Naive thymus-derived CD4-positive, alpha-beta T cell (primary cell): Measurements from ENCODE around the gene SLCO3A1. TPM values are rescaled to one million over a fixed set of nuclear protein-coding genes. Genes with fewer than 3 reads are reported as not detected.

Experiments
- ATAC-seq: fragments of 150-1000 bp; cut with Tn5 transposase; 2 replicates; pipeline ENCODE4 v1.10.0; 2021; ENCODE audit warnings: mild to moderate bottlenecking, moderate library complexity
- CTCF ChIA-PET: fragments of 350-600 bp; sonication (Branson Sonifier 250); formaldehyde crosslinking; loops from one replicate; lab custom pipeline; 2021; ENCODE audit warnings: antibody characterized with exemption; lab: Charles Lee
- POLR2A ChIA-PET: fragments of 350-600 bp; sonication (Branson Sonifier 250); formaldehyde crosslinking; loops from one replicate; lab custom pipeline; 2021; ENCODE audit warnings: antibody characterized with exemption, inconsistent platforms; lab: Charles Lee
- DNase-seq, 9 donors: peaks; one replicate each; pipeline versions ENCODE4 v3.0.0 to v3.0.0-alpha.2; 2020 to 2022; ENCODE audit warnings: mixed read lengths in 1 of 9
- H3K27ac ChIP-seq: one replicate; pipeline ENCODE4 v1.7.0; 2013; ENCODE audit warnings: mild to moderate bottlenecking, low read depth, low read length, moderate library complexity
- H3K27me3 ChIP-seq, 2 donors: one replicate each; pipeline ENCODE4 v1.7.0; 2013; ENCODE audit warnings: low read length in 2 of 2, mild to moderate bottlenecking in 2 of 2, moderate library complexity in 2 of 2; ENCODE audit not compliant: control insufficient read depth in 2 of 2, insufficient read depth in 2 of 2
- H3K36me3 ChIP-seq, 3 experiments: 1 replicate in 2 of 3; 2 replicates in 1 of 3; pipeline ENCODE4 v1.7.0; 2013; ENCODE audit warnings: low read length in 3 of 3, mild to moderate bottlenecking in 3 of 3, moderate library complexity in 1 of 3; ENCODE audit not compliant: insufficient read depth in 3 of 3, control insufficient read depth in 2 of 3
- H3K4me1 ChIP-seq, 2 donors: one replicate each; pipeline ENCODE4 v1.7.0; 2013; ENCODE audit warnings: low read length in 2 of 2, mild to moderate bottlenecking in 2 of 2, moderate library complexity in 1 of 2; ENCODE audit not compliant: control insufficient read depth in 2 of 2, insufficient read depth in 2 of 2
- H3K4me3 ChIP-seq: 2 replicates; pipeline ENCODE4 v1.7.0; 2013; ENCODE audit warnings: mild to moderate bottlenecking, low read length
- H3K9me3 ChIP-seq, 3 experiments: 1 replicate in 2 of 3; 2 replicates in 1 of 3; pipeline ENCODE4 v1.7.0; 2013; ENCODE audit warnings: low read length in 3 of 3; ENCODE audit not compliant: control insufficient read depth in 2 of 3
- H3K27ac Mint-ChIP-seq, 9 donors: one replicate each; pipeline ENCODE4 v1.8.0; 2020 to 2022; ENCODE audit warnings: mixed read lengths in 9 of 9, mild to moderate bottlenecking in 8 of 9, moderate library complexity in 5 of 9, inconsistent platforms in 2 of 9
- H3K27me3 Mint-ChIP-seq, 5 donors: one replicate each; pipeline ENCODE4 v1.8.0; 2021 to 2022; ENCODE audit warnings: mixed read lengths in 5 of 5, mild to moderate bottlenecking in 1 of 5
- H3K36me3 Mint-ChIP-seq, 5 donors: one replicate each; pipeline ENCODE4 v1.8.0; 2020 to 2022; ENCODE audit warnings: mixed read lengths in 5 of 5, mild to moderate bottlenecking in 3 of 5, inconsistent platforms in 1 of 5
- H3K4me1 Mint-ChIP-seq, 7 donors: one replicate each; pipeline ENCODE4 v1.8.0; 2020 to 2022; ENCODE audit warnings: mixed read lengths in 7 of 7, mild to moderate bottlenecking in 3 of 7, inconsistent platforms in 1 of 7
- H3K4me3 Mint-ChIP-seq, 10 donors: one replicate each; pipeline ENCODE4 v1.8.0; 2020 to 2022; ENCODE audit warnings: mild to moderate bottlenecking in 10 of 10, mixed read lengths in 10 of 10, moderate library complexity in 6 of 10, inconsistent platforms in 2 of 10
- H3K9me3 Mint-ChIP-seq, 11 donors: one replicate each; pipeline ENCODE4 v1.8.0; 2020 to 2022; ENCODE audit warnings: mixed read lengths in 11 of 11, mild to moderate bottlenecking in 4 of 11, inconsistent platforms in 1 of 11, moderate library complexity in 1 of 11
- intact Hi-C, 2 donors: fragments of 100-400 bp; cut with micrococcal nuclease; formaldehyde crosslinking; loops; one replicate each; pipeline ENCODE4 v1.15.1; 2023
- polyA plus RNA-seq, 2 donors: library from polyadenylated mRNA; unstranded; fragments of 300-500 nt; fragmentation: Illumina TruSeq; gene quantifications; one replicate each; pipeline ENCODE4 v1.2.3, GENCODE V29; 2021
- total RNA-seq, 6 experiments: library from RNA in 5 of 6; stranded (reverse) in 5 of 6; gene quantifications; 1 replicate in 5 of 6; 2 replicates in 1 of 6; pipeline ENCODE4 v1.2.3 and lab custom pipeline; 2021 to 2026

Gene SLCO3A1
- total and polyA plus RNA-seq, 7 experiments from 2014 or later: 15.4 to 69.1 (median 24.3) TPM

DNA sequence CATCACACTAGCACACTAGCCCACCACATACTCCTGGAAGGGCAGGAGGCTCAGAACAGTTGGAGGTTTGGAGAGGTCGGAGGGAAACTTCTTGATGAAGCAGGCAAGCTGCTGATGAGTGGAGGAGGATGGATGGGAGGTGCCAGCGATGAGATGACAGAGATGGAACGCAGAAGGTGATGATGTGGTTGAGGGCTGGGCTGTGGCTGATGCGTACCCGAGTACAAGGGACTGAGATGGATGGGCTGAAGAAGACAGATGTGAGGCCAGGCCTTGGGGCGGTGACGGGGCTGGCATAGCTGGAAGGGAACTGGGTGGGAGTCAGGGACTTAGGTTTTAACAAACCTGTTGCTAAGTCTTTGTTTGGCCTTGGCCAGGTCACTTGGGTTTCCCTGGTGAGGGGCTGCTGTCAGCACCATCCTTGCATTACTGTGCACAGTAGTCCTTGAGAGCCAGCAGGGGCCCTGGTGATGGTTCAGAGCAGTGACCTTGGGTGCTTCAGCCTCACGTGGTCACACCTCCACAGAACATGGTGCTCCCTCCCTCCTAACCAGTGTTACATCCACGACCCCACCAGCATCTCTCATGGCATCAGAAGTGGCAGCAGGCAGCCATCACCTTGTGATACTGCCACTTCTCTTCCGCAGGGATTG lies 164.5 kb downstream of the SLCO3A1 start:
- intact Hi-C loops: no loop called here
- H3K36me3 ChIP-seq: no peaks in the 10 kb centered on the region
- DNase-seq: no peak
- H3K36me3 Mint-ChIP-seq: peaks cover 0 to 8% (median 2%) of the 10 kb centered on the region in 5 donors
- ChIA-PET CTCF (no interaction called here), POLR2A (no interaction called here)
- H3K9me3 Mint-ChIP-seq: no peaks in the 10 kb centered on the region
- no peaks in the 10 kb centered on the region for H3K27me3 ChIP-seq
- ATAC-seq: no peak
- peaks cover 0 to 79% (median 48%) of the 10 kb centered on the region in 7 donors for H3K4me1 Mint-ChIP-seq
- no peaks in the 10 kb centered on the region for H3K27me3 Mint-ChIP-seq
- no peak overlapping the region for H3K4me3 ChIP-seq
- no peaks in the 10 kb centered on the region for H3K9me3 ChIP-seq
- H3K27ac ChIP-seq: no peak overlapping the region
- H3K27ac Mint-ChIP-seq: peak overlapping the region in 1 of 9 donors; percentile 36
- H3K4me1 ChIP-seq: peaks cover 0 to 19% of the 10 kb centered on the region in 2 donors
- H3K4me3 Mint-ChIP-seq: no peak overlapping the region

DNA sequence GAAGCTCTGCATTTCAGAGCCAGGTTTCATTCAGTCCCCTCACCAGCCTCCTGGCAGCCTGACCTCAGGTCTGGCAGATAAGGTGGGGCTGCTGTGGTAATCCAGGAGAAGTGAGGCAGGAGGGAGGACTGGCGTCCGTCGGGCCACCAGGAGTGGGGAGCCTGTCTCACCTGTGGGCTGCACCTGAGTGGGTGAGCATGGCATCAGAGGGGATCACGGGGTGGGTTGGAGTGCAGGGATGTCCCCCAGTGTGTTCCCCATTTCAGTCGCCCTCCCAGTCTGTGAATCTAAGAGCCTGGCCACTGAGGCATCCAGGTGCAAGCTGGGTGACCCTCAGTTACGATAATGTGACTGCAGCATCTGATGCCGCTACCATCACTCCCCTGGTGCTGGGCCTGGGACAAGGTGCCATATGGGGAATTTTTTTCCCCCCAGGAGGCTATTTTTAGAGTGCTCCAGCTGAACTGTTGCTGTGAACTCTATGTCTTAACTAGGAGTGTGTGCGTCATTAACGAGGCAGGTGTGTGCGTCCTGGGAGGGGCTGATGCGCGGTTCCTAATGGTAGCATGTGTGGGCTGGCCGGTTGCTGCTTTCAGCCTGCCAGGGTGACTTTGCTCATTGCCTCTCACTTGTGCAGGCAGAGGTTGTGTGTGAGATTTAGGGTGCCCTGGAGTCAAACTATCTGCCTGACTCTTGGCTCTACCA lies 165.2 kb downstream of the SLCO3A1 start:
- Histone ChIP-seq H3K4me3 (no peak overlapping the region), H3K27me3 (no peaks in the 10 kb centered on the region), H3K9me3 (no peaks in the 10 kb centered on the region), H3K27ac (no peak overlapping the region), H3K36me3 (no peaks in the 10 kb centered on the region), H3K4me1 (peaks cover 0 to 19% of the 10 kb centered on the region in 2 donors)
- ChIA-PET POLR2A (no interaction called here), CTCF (no interaction called here)
- peak overlapping the region in 1 of 9 donors; percentile 8 for H3K27ac Mint-ChIP-seq
- H3K27me3 Mint-ChIP-seq: no peaks in the 10 kb centered on the region
- DNase-seq: no peak
- intact Hi-C loops: no loop called here
- no peaks in the 10 kb centered on the region for H3K9me3 Mint-ChIP-seq
- peaks cover 0 to 76% (median 48%) of the 10 kb centered on the region in 7 donors for H3K4me1 Mint-ChIP-seq
- no peak overlapping the region for H3K4me3 Mint-ChIP-seq
- ATAC-seq: no peak
- H3K36me3 Mint-ChIP-seq: peaks cover 0 to 8% (median 2%) of the 10 kb centered on the region in 5 donors

DNA sequence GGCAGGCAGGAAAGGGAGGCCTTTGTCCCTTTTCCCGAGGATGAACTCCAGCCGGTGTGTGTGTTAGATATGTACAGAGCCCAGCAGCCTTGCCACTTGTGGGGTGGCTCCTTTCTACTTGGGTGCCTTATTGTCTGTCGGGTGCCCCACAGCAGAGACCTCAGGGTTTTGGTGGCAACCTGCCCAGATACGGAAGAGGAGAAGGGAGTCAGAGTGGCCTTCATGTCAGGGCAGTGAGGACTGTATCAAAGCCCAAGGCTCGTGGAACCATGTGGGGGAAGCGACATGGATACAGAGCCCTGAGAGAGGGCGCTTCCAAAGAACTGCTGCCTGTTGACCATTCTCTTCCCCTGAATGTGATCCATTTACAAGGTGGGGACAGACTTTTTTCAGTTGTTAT lies 166.2 kb downstream of the SLCO3A1 start:
- DNase-seq (no peak), ATAC-seq (no peak)
- Histone ChIP-seq H3K27me3 (no peaks in the 10 kb centered on the region), H3K36me3 (no peaks in the 10 kb centered on the region), H3K4me3 (no peak overlapping the region), H3K4me1 (peaks cover 0 to 19% of the 10 kb centered on the region in 2 donors), H3K9me3 (no peaks in the 10 kb centered on the region), H3K27ac (no peak overlapping the region)
- Mint-ChIP-seq H3K36me3 (peaks cover 0 to 10% (median 0%) of the 10 kb centered on the region in 5 donors), H3K27ac (no peak overlapping the region), H3K27me3 (no peaks in the 10 kb centered on the region), H3K4me1 (peaks cover 0 to 76% (median 48%) of the 10 kb centered on the region in 7 donors), H3K4me3 (no peak overlapping the region), H3K9me3 (no peaks in the 10 kb centered on the region)
- intact Hi-C loops: no loop called here
- CTCF ChIA-PET: no interaction called here
- POLR2A ChIA-PET: no interaction called here

DNA sequence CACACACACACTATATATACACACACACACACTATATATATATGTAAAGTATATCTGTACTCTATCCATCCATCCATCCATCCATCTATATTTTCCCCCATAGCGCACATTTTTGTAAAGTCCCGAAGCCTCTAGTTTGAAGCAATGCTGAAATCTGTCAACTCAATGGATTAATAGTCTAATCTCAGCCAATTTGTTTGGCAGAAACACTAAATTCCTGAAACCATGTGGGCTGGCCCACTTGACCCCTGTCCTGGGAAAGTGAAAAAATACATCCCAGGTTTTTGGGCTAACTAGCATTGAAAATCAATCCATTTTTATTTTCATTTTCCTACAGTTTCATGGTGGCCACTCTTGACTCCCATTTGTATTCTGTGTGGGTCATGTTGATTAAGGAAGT lies 166.7 kb downstream of the SLCO3A1 start:
- Mint-ChIP-seq H3K27ac (no peak overlapping the region), H3K4me3 (no peak overlapping the region), H3K36me3 (peaks cover 0 to 13% (median 0%) of the 10 kb centered on the region in 5 donors), H3K9me3 (no peaks in the 10 kb centered on the region), H3K4me1 (peaks cover 0 to 71% (median 50%) of the 10 kb centered on the region in 7 donors), H3K27me3 (no peaks in the 10 kb centered on the region)
- ATAC-seq (no peak), DNase-seq (no peak)
- Histone ChIP-seq H3K27me3 (no peaks in the 10 kb centered on the region), H3K9me3 (no peaks in the 10 kb centered on the region), H3K4me1 (peaks cover 0 to 19% of the 10 kb centered on the region in 2 donors), H3K4me3 (no peak overlapping the region), H3K27ac (no peak overlapping the region), H3K36me3 (no peaks in the 10 kb centered on the region)
- ChIA-PET POLR2A (no interaction called here), CTCF (no interaction called here)
- intact Hi-C loops: no loop called here

DNA sequence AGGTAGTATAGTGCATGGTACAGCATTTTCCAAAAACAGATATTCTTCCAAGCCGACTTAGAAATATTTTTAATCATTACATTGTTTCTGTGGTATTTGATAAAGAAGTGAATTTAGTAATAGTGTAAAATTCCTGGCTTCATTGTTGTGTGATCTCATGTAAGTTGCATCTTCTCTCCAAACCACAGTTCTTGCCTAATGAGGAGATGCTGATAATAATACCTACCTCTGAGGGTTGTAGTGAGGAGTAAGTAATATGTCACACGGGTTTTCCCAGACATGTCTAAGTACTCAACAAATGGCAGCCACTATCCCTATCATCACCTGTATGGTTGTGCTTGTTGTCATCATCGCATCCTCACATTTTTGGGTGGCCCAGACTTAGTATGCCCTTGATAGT lies 167.3 kb downstream of the SLCO3A1 start:
- Histone ChIP-seq H3K27ac (no peak overlapping the region), H3K36me3 (no peaks in the 10 kb centered on the region), H3K9me3 (no peaks in the 10 kb centered on the region), H3K4me3 (no peak overlapping the region), H3K27me3 (no peaks in the 10 kb centered on the region), H3K4me1 (peaks cover 0 to 19% of the 10 kb centered on the region in 2 donors)
- no peak for ATAC-seq
- intact Hi-C loops: no loop called here
- ChIA-PET CTCF (no interaction called here), POLR2A (no interaction called here)
- H3K4me3 Mint-ChIP-seq: no peak overlapping the region
- peaks cover 0 to 16% (median 0%) of the 10 kb centered on the region in 5 donors for H3K36me3 Mint-ChIP-seq
- no peak for DNase-seq
- no peaks in the 10 kb centered on the region for H3K9me3 Mint-ChIP-seq
- no peak overlapping the region for H3K27ac Mint-ChIP-seq
- H3K4me1 Mint-ChIP-seq: peaks cover 0 to 65% (median 46%) of the 10 kb centered on the region in 7 donors
- H3K27me3 Mint-ChIP-seq: no peaks in the 10 kb centered on the region

DNA sequence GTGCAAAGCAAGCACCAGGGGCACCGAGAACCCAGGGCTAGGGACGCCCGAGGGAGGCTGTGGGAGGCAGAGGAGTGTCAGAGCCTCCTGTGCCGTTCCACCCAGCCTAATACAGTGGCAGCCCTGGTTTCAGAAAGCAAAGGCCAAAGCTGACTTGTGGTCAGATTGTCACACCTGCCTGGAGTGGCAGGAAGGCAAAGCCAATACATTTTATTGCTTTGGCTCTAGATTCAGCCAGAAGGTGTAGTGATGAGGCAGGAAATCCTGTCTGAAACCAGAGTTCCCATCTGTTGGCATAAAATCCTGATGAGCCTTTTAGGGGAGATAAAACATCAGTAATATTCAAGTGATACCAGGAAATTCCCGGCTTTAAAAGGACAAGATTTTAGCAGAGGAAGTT lies 168.3 kb downstream of the SLCO3A1 start:
- H3K27ac Mint-ChIP-seq: peak overlapping the region in 1 of 9 donors; percentile 2
- H3K9me3 Mint-ChIP-seq: no peaks in the 10 kb centered on the region
- ChIA-PET CTCF (interaction anchor here (1.0 kb wide), 1 partner anchor 175 kb away, joined by 3 read pairs; no protein-coding TSS in a partner anchor), POLR2A (no interaction called here)
- intact Hi-C loops: no loop called here
- peaks cover 0 to 19% of the 10 kb centered on the region in 2 donors for H3K4me1 ChIP-seq
- H3K9me3 ChIP-seq: no peaks in the 10 kb centered on the region
- H3K4me1 Mint-ChIP-seq: peaks cover 0 to 63% (median 37%) of the 10 kb centered on the region in 7 donors
- H3K27ac ChIP-seq: no peak overlapping the region
- no peak overlapping the region for H3K4me3 Mint-ChIP-seq
- no peak for ATAC-seq
- H3K36me3 ChIP-seq: no peaks in the 10 kb centered on the region
- H3K27me3 Mint-ChIP-seq: no peaks in the 10 kb centered on the region
- peaks cover 0 to 12% (median 0%) of the 10 kb centered on the region in 5 donors for H3K36me3 Mint-ChIP-seq
- no peaks in the 10 kb centered on the region for H3K27me3 ChIP-seq
- no peak for DNase-seq
- no peak overlapping the region for H3K4me3 ChIP-seq
